H9 (cell line): Measurements from ENCODE around the gene TRPV3. TPM values are rescaled to one million over a fixed set of nuclear protein-coding genes. Genes with fewer than 3 reads are reported as not detected.
A peak's percentile ranks its signal among the peaks of the same experiment; 100 is the strongest.

Experiments used
- DNase-seq: peaks from one replicate; pipeline ENCODE4 v3.0.0-alpha.2; 2017
- H2AFZ ChIP-seq: one replicate; pipeline ENCODE4 v1.6.1; 2013; ENCODE audit warnings: mild to moderate bottlenecking, low read length, control low read depth, moderate library complexity
- H2AK5ac ChIP-seq: 2 replicates; pipeline ENCODE4 v1.6.1; 2013; ENCODE audit warnings: low read length, control low read depth, mixed read lengths; ENCODE audit not compliant: insufficient read length
- H2BK120ac ChIP-seq: one replicate; pipeline ENCODE4 v1.6.1; 2013; ENCODE audit warnings: low read depth, mild to moderate bottlenecking, low read length, control low read depth, inconsistent platforms; ENCODE audit not compliant: poor library complexity, severe bottlenecking
- H2BK12ac ChIP-seq: 2 replicates; pipeline ENCODE4 v1.6.1; 2013; ENCODE audit warnings: low read length, control low read depth, mixed read lengths, low read depth; ENCODE audit not compliant: insufficient read length
- H2BK15ac ChIP-seq: 2 replicates; pipeline ENCODE4 v1.6.1; 2013; ENCODE audit warnings: low read depth, low read length, control low read depth
- H2BK20ac ChIP-seq: one replicate; pipeline ENCODE4 v1.6.1; 2013; ENCODE audit warnings: low read depth, mild to moderate bottlenecking, low read length, control low read depth, inconsistent platforms; ENCODE audit not compliant: poor library complexity, severe bottlenecking
- H2BK5ac ChIP-seq: 2 replicates; pipeline ENCODE4 v1.6.1; 2013; ENCODE audit warnings: low read length, control low read depth, mixed read lengths; ENCODE audit not compliant: insufficient read length
- H3K14ac ChIP-seq: 2 replicates; pipeline ENCODE4 v1.6.1; 2013; ENCODE audit warnings: low read length, control low read depth; ENCODE audit not compliant: insufficient read depth
- H3K18ac ChIP-seq: 2 replicates; pipeline ENCODE4 v1.6.1; 2013; ENCODE audit warnings: low read depth, mild to moderate bottlenecking, mixed read lengths, low read length, control low read depth; ENCODE audit not compliant: insufficient read length
- H3K23ac ChIP-seq: 2 replicates; pipeline ENCODE4 v1.6.1; 2013; ENCODE audit warnings: low read length, control low read depth, mixed read lengths, low read depth; ENCODE audit not compliant: insufficient read length
- H3K23me2 ChIP-seq: 2 replicates; pipeline ENCODE4 v1.6.1; 2013; ENCODE audit warnings: low read depth, mild to moderate bottlenecking, mixed read lengths, low read length, control low read depth; ENCODE audit not compliant: insufficient read length, poor library complexity, severe bottlenecking
- H3K27ac ChIP-seq: 2 replicates; pipeline ENCODE4 v1.5.1; 2013; ENCODE audit warnings: low read length, control low read depth, mixed read lengths, low read depth; ENCODE audit not compliant: insufficient read length
- H3K27me3 ChIP-seq: 2 replicates; pipeline ENCODE4 v1.6.1; 2013; ENCODE audit warnings: low read length, control low read depth, inconsistent platforms; ENCODE audit not compliant: insufficient read depth
- H3K4ac ChIP-seq: 2 replicates; pipeline ENCODE4 v1.6.1; 2013; ENCODE audit warnings: low read depth, mild to moderate bottlenecking, control low read depth, inconsistent platforms, low read length, moderate library complexity
- H3K4me1 ChIP-seq: 2 replicates; pipeline ENCODE4 v1.6.1; 2013; ENCODE audit warnings: low read length, control low read depth, inconsistent platforms; ENCODE audit not compliant: insufficient read depth
- H3K4me2 ChIP-seq: 2 replicates; pipeline ENCODE4 v1.6.1; 2013; ENCODE audit warnings: low read length, control low read depth, mixed read lengths; ENCODE audit not compliant: insufficient read length, insufficient read depth
- H3K56ac ChIP-seq: 2 replicates; pipeline ENCODE4 v1.6.1; 2013; ENCODE audit warnings: low read depth, mild to moderate bottlenecking, mixed read lengths, low read length, control low read depth; ENCODE audit not compliant: insufficient read length
- H3K79me1 ChIP-seq: 2 replicates; pipeline ENCODE4 v1.6.1; 2013; ENCODE audit warnings: low read depth, mild to moderate bottlenecking, moderate library complexity, low read length, control low read depth, inconsistent platforms; ENCODE audit not compliant: insufficient read depth, poor library complexity, severe bottlenecking
- H3K79me2 ChIP-seq: 2 replicates; pipeline ENCODE4 v1.6.1; 2013; ENCODE audit warnings: low read length, control low read depth, inconsistent platforms; ENCODE audit not compliant: insufficient read depth
- H3K9ac ChIP-seq: 2 replicates; pipeline ENCODE4 v1.6.1; 2013; ENCODE audit warnings: low read length, control low read depth, mixed read lengths; ENCODE audit not compliant: insufficient read length; ENCODE audit errors: extremely low read depth
- H3K9me3 ChIP-seq: one replicate; pipeline ENCODE4 v1.6.1; 2013; ENCODE audit warnings: low read depth, low read length, inconsistent platforms; ENCODE audit not compliant: control insufficient read depth
- H3T11ph ChIP-seq: one replicate; pipeline ENCODE4 v1.6.1; 2013; ENCODE audit warnings: mild to moderate bottlenecking, low read length, control low read depth, inconsistent platforms
- H4K20me1 ChIP-seq: one replicate; pipeline ENCODE4 v1.6.1; 2013; ENCODE audit not compliant: control insufficient read depth, insufficient read length, insufficient read depth
- H4K5ac ChIP-seq: 2 replicates; pipeline ENCODE4 v1.6.1; 2013; ENCODE audit warnings: low read depth, mild to moderate bottlenecking, mixed read lengths, low read length, control low read depth; ENCODE audit not compliant: insufficient read length
- H4K8ac ChIP-seq: replicated peaks from 2 replicates; pipeline ENCODE4 v1.6.1; 2013; ENCODE audit warnings: low read length, control low read depth, mixed read lengths, low read depth; ENCODE audit not compliant: insufficient read length
- H4K91ac ChIP-seq: 2 replicates; pipeline ENCODE4 v1.6.1; 2013; ENCODE audit warnings: low read depth, mild to moderate bottlenecking, moderate library complexity, mixed read lengths, low read length, control low read depth; ENCODE audit not compliant: insufficient read length
- H3K27ac Mint-ChIP-seq, 3 experiments: 2 replicates in 2 of 3; 3 replicates in 1 of 3; pipeline ENCODE4 v1.8.0; 2020 to 2021; ENCODE audit warnings: mixed read lengths in 3 of 3, mild to moderate bottlenecking in 1 of 3, moderate library complexity in 1 of 3
- H3K27me3 Mint-ChIP-seq: 2 replicates; pipeline ENCODE4 v1.8.0; 2021; ENCODE audit warnings: low read depth, mild to moderate bottlenecking, moderate library complexity, mixed read lengths
- H3K36me3 Mint-ChIP-seq, 3 experiments: 2 replicates in 2 of 3; 3 replicates in 1 of 3; pipeline ENCODE4 v1.8.0; 2020 to 2021; ENCODE audit warnings: low read depth in 3 of 3, mixed read lengths in 3 of 3; ENCODE audit not compliant: insufficient read depth in 1 of 3
- H3K4me1 Mint-ChIP-seq, 2 experiments: 2 replicates each; pipeline ENCODE4 v1.8.0; 2020; ENCODE audit warnings: mixed read lengths in 2 of 2
- H3K4me3 Mint-ChIP-seq, 2 experiments: 2 replicates in 1 of 2; 3 replicates in 1 of 2; pipeline ENCODE4 v1.8.0; 2020 to 2021; ENCODE audit warnings: mild to moderate bottlenecking in 2 of 2, mixed read lengths in 2 of 2, moderate library complexity in 1 of 2
- H3K9me3 Mint-ChIP-seq, 2 experiments: 2 replicates in 1 of 2; 3 replicates in 1 of 2; pipeline ENCODE4 v1.8.0; 2020; ENCODE audit warnings: mild to moderate bottlenecking in 2 of 2, mixed read lengths in 2 of 2, moderate library complexity in 1 of 2
- CTCF ChIP-seq: fragments of 200-600 bp; sonication (generic); conservative IDR thresholded peaks from 3 replicates; pipeline ENCODE4 v1.8.0; 2021; ENCODE audit warnings: antibody characterized with exemption, mild to moderate bottlenecking
- WGBS: extraction: QIAGEN DNeasy Blood & Tissue Kit; methylation state at CpG from one replicate; pipeline ENCODE4 v1.1.7; 2013; ENCODE audit warnings: missing lambda C conversion rate, low lambda C conversion rate, mixed read lengths; ENCODE audit not compliant: insufficient read length; ENCODE audit errors: extremely low coverage; 5-methylcytosine and 5-hydroxymethylcytosine counted together
- total RNA-seq: library from RNA; stranded (reverse); gene quantifications from 2 replicates; pipeline ENCODE4 v1.2.1, GENCODE V29; 2021

The TRPV3 gene
- total RNA-seq, 1 experiment from 2014 or later = 0.63 TPM

GRCh38 chr17:3475812-3476610, 81.6 kb downstream of the TRPV3 start, which contains the start of gene ASPA:
TSS of gene ASPA (plus strand) at chr17:3475997. CDS start at chr17:3476160, 163 bp downstream.
- Histone ChIP-seq H3K27me3 (no peaks in the 10 kb centered on the region), H2BK5ac (no peak within 1 kb of the TSS), H3K79me2 (no peaks in the 10 kb centered on the region), H3K4ac (no peak within 1 kb of the TSS), H3K18ac (no peak within 1 kb of the TSS), H3K79me1 (no peaks in the 10 kb centered on the region), H2BK20ac (no peak within 1 kb of the TSS), H4K91ac (no peak within 1 kb of the TSS), H2BK15ac (no peak within 1 kb of the TSS), H3K23me2 (no peaks in the 10 kb centered on the region), H3K4me2 (no peak within 1 kb of the TSS), H4K5ac (no peak within 1 kb of the TSS), H4K8ac (no peak within 1 kb of the TSS), H3K56ac (no peak within 1 kb of the TSS), H3K9me3 (no peaks in the 10 kb centered on the region), H3K23ac (no peak within 1 kb of the TSS), H3T11ph (no peak within 1 kb of the TSS), H3K4me1 (no peaks in the 10 kb centered on the region; the same call in 1 of the 2 replicates), H2BK120ac (no peak within 1 kb of the TSS), H3K27ac (no peak within 1 kb of the TSS), H2AK5ac (no peak within 1 kb of the TSS), H3K9ac (no peak within 1 kb of the TSS), H3K14ac (no peak within 1 kb of the TSS), H4K20me1 (no peaks in the 10 kb centered on the region), H2BK12ac (no peak within 1 kb of the TSS), H2AFZ (no peak within 1 kb of the TSS)
- Mint-ChIP-seq H3K36me3 (no peaks in the 10 kb centered on the region), H3K27me3 (no peaks in the 10 kb centered on the region), H3K27ac (peak within 1 kb of the TSS in 1 of 3 experiments; percentile 53; a peak in 1 of 7 replicates), H3K4me3 (no peak within 1 kb of the TSS), H3K9me3 (no peaks in the 10 kb centered on the region), H3K4me1 (peaks cover 15 to 21% of the 10 kb centered on the region in 2 experiments)
- TF ChIP-seq CTCF = no peak
- WGBS = no CpG with 5 or more reads among the region's 7 CpGs
- DNase-seq = no peak
